Esophagus squamous epithelium (tissue), 4 donors: ENCODE results near the gene A4GALT.
"Not testable (repeated sequence)": the region's sequence is repeated elsewhere in the genome, so short reads cannot be mapped to it uniquely, and the experiment has no call there.

Source experiments
- CTCF ChIP-seq, 6 experiments: fragments of 450-650 bp in 4 of 6; fragments of 200-600 bp in 2 of 6; sonication (generic) in 2 of 6; IDR thresholded peaks; one replicate each; pipeline ENCODE4 v1.5.1; 2016 to 2019; ENCODE audit warnings: antibody characterized with exemption in 6 of 6, mild to moderate bottlenecking in 4 of 6, moderate library complexity in 4 of 6
- POLR2A ChIP-seq, 4 donors: fragments of 450-650 bp; IDR thresholded peaks; one replicate each; pipeline ENCODE4 v1.6.1; 2017; ENCODE audit warnings: antibody characterized with exemption in 4 of 4, mild to moderate bottlenecking in 4 of 4, moderate library complexity in 3 of 4

- not testable (repeated sequence) for TF ChIP-seq CTCF, POLR2A (IDR thresholded peaks at IDR 0.05)
Observed at GRCh38 chr22:42733394-42733793, 12.7 kb upstream of the A4GALT start.
